Esophagus muscularis mucosa (tissue), 3 donors: Measurements from ENCODE around the gene CENPH.

Experiments
- POLR2A ChIP-seq: fragments of 450-650 bp; IDR thresholded peaks from one replicate; pipeline ENCODE4 v1.6.1; 2017; ENCODE audit warnings: antibody characterized with exemption, moderate library complexity, mild to moderate bottlenecking, low read depth
- POLR2AphosphoS5 ChIP-seq, 2 donors: sonication (generic); formaldehyde crosslinking; IDR thresholded peaks; one replicate each; pipeline ENCODE4 v1.6.1; 2017; ENCODE audit warnings: antibody characterized with exemption in 2 of 2
- TF ChIP-seq, protein P1 (sequence below), 3 experiments: fragments of 200-600 bp in 2 of 3; fragments of 450-650 bp in 1 of 3; sonication (generic) in 2 of 3; IDR thresholded peaks; one replicate each; pipeline ENCODE4 v1.5.1; 2017 to 2019; ENCODE audit warnings: antibody characterized with exemption in 3 of 3, mild to moderate bottlenecking in 2 of 3, moderate library complexity in 1 of 3

DNA sequence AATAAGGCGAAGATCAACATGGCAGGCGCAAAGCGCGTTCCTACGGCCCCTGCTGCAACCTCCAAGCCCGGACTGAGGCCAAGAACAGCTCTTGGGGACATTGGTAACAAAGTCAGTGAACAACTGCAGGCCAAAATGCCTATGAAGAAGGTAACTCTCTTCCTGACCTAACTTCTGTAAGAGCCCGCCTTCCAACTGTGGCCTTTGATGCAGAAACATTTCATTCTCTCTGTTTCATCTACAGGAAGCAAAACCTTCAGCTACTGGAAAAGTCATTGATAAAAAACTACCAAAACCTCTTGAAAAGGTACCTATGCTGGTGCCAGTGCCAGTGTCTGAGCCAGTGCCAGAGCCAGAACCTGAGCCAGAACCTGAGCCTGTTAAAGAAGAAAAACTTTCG is 21.5 kb upstream of the CENPH start:
- no peak for TF ChIP-seq POLR2AphosphoS5 (IDR thresholded peaks at IDR 0.05)
- no peak for TF ChIP-seq POLR2A
- TF ChIP-seq, protein P1, sequence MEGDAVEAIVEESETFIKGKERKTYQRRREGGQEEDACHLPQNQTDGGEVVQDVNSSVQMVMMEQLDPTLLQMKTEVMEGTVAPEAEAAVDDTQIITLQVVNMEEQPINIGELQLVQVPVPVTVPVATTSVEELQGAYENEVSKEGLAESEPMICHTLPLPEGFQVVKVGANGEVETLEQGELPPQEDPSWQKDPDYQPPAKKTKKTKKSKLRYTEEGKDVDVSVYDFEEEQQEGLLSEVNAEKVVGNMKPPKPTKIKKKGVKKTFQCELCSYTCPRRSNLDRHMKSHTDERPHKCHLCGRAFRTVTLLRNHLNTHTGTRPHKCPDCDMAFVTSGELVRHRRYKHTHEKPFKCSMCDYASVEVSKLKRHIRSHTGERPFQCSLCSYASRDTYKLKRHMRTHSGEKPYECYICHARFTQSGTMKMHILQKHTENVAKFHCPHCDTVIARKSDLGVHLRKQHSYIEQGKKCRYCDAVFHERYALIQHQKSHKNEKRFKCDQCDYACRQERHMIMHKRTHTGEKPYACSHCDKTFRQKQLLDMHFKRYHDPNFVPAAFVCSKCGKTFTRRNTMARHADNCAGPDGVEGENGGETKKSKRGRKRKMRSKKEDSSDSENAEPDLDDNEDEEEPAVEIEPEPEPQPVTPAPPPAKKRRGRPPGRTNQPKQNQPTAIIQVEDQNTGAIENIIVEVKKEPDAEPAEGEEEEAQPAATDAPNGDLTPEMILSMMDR (IDR thresholded peaks at IDR 0.05) = no peak
